ENCODE data around the gene MBP.

MBP gene

GRCh38 chr18:77073336-77074093, 59.1 kb downstream of the MBP start:
- no peak for DNase-seq (ENCODE audit: low read depth in 1 of 2, low spot score in 1 of 2)
- in situ Hi-C loops (cut with HindIII; ENCODE audit: low pct_unique_long_range_greater_than_20kb, low sequenced_read_pairs): no loop called here
- no peak for TF ChIP-seq JUND (IDR thresholded peaks at IDR 0.05; ENCODE audit: low read depth)

- TF ChIP-seq JUND (IDR thresholded peaks at IDR 0.05; ENCODE audit: low read depth): no peak
- in situ Hi-C loops (cut with HindIII; ENCODE audit: low pct_unique_long_range_greater_than_20kb, low sequenced_read_pairs): no loop called here
- DNase-seq (ENCODE audit: low read depth in 1 of 2, low spot score in 1 of 2): no peak
Observed at GRCh38 chr18:77072566-77072965, 60.0 kb downstream of the MBP start.

DNA sequence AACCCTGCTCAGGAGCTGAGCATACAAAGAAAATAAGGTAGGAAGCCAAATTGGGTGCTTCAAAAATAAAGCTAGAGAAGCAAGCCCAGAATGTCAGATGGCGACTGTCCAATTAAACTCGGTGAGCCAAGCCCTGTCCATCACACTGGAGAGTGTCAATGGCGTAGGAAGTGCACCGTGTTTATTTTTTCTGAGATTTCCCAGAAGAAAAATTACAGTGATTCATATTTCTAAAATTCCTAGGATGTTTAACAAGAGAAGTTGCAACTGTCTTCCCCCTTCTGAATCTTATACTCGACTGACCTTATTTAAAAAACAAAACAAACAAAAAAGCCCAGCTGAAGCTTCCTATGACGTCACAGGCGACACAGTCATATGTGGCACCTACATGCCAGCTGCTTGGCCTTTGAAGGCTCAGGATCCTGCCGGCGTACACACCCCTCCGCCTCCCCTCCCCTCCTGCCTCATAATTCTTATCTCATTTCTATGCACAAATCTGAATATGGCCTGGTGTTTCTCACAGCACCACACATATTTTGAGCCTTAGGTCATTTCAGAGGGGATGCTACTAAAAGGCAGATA, 60.8 kb downstream of the MBP start:
- in situ Hi-C loops (cut with HindIII; ENCODE audit: low pct_unique_long_range_greater_than_20kb, low sequenced_read_pairs): no loop called here
- no peak for TF ChIP-seq JUND (IDR thresholded peaks at IDR 0.05; ENCODE audit: low read depth)
- DNase-seq (ENCODE audit: low read depth in 1 of 2, low spot score in 1 of 2): no peak

- no peak for TF ChIP-seq JUND (IDR thresholded peaks at IDR 0.05; ENCODE audit: low read depth)
- in situ Hi-C loops (cut with HindIII; ENCODE audit: low pct_unique_long_range_greater_than_20kb, low sequenced_read_pairs): no loop called here
- DNase-seq (ENCODE audit: low read depth in 1 of 2, low spot score in 1 of 2): no peak
Observed at GRCh38 chr18:77071061-77071460, 61.5 kb downstream of the MBP start.

DNA sequence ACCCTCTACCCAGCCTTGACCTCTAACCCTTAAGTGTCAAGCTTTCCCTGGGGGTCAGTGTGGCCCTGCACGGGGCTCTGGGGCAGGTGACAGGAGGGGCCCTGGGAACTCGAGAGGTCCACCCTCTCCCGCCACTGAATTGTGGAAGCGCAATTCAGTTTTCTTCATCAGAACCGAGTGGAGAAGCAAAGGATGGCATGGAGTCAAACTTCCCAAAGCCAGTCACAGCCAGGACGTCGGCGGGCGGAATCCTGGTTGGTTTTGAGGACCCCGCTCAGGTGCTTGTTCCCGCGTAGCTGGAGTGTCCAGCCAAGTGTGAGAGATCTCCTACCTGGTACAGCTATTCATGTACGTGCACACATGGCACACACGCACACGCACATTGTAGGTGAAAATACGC, 62.0 kb downstream of the MBP start:
- in situ Hi-C loops (cut with HindIII; ENCODE audit: low pct_unique_long_range_greater_than_20kb, low sequenced_read_pairs): no loop called here
- no peak for TF ChIP-seq JUND (IDR thresholded peaks at IDR 0.05; ENCODE audit: low read depth)
- no peak for DNase-seq (ENCODE audit: low read depth in 1 of 2, low spot score in 1 of 2)

GRCh38 chr18:77069931-77070330, 62.7 kb downstream of the MBP start:
- no peak for DNase-seq (ENCODE audit: low read depth in 1 of 2, low spot score in 1 of 2)
- in situ Hi-C loops (cut with HindIII; ENCODE audit: low pct_unique_long_range_greater_than_20kb, low sequenced_read_pairs): no loop called here
- no peak for TF ChIP-seq JUND (IDR thresholded peaks at IDR 0.05; ENCODE audit: low read depth)

DNA sequence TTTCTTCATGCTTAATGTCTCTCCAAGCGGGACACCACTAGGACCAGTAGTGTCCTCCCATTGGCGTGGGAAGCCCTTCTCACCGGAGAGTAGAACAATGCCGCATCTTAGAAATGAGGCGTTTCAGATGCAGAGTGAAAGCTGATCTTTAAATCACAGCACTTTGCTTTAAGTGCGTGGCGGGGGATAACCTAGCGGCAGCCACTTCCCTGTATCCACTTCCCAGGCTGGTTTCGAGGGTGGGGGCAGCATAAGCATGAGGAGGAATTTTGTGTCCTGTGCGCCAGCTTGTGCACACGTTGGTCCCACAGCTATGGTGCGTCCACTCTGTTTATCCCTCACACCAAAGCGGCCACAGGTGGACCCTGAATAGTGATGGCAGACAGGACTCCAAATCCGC, 63.1 kb downstream of the MBP start:
- in situ Hi-C loops (cut with HindIII; ENCODE audit: low pct_unique_long_range_greater_than_20kb, low sequenced_read_pairs): no loop called here
- no peak for DNase-seq (ENCODE audit: low read depth in 1 of 2, low spot score in 1 of 2)
- no peak for TF ChIP-seq JUND (IDR thresholded peaks at IDR 0.05; ENCODE audit: low read depth)

DNA sequence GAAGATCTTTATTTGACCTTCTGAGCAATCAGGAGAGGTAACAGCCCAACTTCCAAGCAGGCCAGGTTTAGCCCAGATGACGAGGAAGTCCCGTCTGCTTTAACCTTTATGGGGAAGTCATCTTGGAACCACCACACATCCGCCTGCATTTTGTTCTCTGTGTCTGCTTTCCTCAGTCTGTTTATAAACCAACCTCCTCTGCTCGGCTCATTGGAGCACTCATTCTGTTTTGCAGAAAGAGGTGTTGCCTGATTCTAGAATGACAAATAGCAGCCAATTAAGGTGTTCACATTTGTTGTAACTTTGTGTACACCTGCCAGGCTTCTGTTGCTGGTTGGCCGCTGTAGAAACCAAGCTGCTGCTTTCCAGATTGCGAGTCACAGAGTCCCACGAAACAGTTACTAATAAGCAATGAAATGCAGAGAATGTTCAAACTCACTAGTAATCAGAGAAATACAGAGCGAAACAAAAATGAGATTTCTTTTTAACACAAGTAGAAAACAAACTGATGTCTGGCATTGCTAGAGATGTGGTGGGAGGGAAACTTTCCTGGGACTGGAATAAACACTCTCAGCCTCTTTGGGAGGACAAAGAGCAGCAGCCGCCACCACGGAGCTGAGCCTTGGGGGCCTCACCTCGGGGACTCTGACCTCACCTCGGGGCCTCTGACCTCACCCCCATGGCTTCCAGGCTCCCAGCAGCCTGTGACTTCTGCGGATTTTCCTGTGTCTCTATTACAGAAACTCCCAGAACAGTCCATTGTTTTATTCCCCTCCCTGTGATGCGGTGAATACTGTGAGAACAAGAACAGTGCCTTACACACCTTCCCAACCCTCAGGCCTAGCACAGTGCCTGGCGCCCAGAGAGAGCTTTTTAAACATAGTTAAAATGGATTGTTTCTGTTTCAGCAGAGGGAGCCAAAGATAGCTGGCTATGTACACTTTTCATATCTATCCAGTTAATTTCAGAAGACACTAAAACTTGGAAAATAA, 64.0 kb downstream of the MBP start:
- TF ChIP-seq JUND (IDR thresholded peaks at IDR 0.05; ENCODE audit: low read depth): no peak
- in situ Hi-C loops (cut with HindIII; ENCODE audit: low pct_unique_long_range_greater_than_20kb, low sequenced_read_pairs): no loop called here
- no peak for DNase-seq (ENCODE audit: low read depth in 1 of 2, low spot score in 1 of 2)

DNA sequence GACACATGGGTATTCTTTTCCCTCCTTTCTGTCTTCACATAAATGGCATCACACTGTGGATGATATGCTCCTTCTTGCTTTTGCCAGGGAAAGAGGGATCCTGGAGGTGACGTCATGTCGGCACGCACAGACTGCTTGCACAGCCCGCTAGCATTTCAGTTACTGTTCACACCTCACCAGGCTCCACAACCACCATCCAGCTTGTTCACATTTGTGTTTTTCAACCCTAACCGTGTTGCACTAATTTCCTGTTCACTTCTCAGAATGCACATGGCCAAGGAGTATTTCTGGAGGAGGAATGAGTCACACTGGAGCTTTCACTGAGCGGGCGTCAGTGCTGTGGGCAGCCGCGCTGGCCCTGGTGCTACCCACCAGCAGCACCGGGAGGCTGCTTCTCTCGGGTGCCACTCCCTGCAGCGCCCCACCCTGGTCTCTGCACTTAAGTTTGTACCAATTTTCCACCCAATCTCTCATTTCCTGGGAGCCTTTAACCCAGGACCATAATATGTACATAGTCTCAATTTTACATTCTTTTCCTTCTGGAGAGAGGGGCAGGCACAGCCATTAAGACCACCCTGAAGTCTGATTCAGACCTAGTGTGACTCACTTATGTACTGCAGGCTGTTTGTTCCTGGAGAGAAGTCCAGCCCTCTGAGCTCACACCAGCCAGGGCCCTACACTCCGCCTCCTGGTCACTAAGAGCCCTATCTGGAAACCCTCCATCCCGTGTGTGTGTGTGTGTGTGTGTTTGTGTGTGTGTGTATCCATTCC, 65.1 kb downstream of the MBP start:
- no peak for TF ChIP-seq JUND (IDR thresholded peaks at IDR 0.05; ENCODE audit: low read depth)
- no peak for DNase-seq (ENCODE audit: low read depth in 1 of 2, low spot score in 1 of 2)
- in situ Hi-C loops (cut with HindIII; ENCODE audit: low pct_unique_long_range_greater_than_20kb, low sequenced_read_pairs): no loop called here

DNA sequence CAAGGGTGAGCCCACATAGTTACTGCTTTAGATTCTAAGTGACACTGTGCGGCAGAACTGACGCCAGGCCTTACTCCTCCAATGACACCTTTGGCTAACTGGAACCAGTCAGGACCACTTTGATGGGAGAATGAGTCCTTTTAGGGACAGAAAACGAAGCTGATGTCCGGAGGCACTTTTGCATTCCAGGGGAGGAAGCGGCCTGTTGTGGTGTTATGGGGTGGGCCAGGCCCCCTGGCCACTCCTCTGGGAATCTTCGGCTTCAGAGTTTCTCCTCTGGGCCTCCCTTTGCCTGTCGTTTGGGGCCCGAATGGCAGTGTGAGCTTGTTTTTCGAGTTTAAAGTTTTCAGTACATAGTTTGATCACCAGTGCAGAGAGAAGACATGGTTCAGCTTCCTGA, 65.9 kb downstream of the MBP start:
- in situ Hi-C loops (cut with HindIII; ENCODE audit: low pct_unique_long_range_greater_than_20kb, low sequenced_read_pairs): no loop called here
- no peak for TF ChIP-seq JUND (IDR thresholded peaks at IDR 0.05; ENCODE audit: low read depth)
- DNase-seq (ENCODE audit: low read depth in 1 of 2, low spot score in 1 of 2): no peak

- in situ Hi-C loops (cut with HindIII; ENCODE audit: low pct_unique_long_range_greater_than_20kb, low sequenced_read_pairs): no loop called here
- no peak for DNase-seq (ENCODE audit: low read depth in 1 of 2, low spot score in 1 of 2)
- TF ChIP-seq JUND (IDR thresholded peaks at IDR 0.05; ENCODE audit: low read depth): no peak
Observed at GRCh38 chr18:77066101-77066500, 66.5 kb downstream of the MBP start.
